Epithelial cell of proximal tubule (primary cell): ENCODE results near the gene IL22RA1. TPM values are rescaled to one million over a fixed set of nuclear protein-coding genes. Genes with fewer than 3 reads are reported as not detected.

Experiments
- DNase-seq: peaks from one replicate; pipeline ENCODE4 v3.0.0-alpha.2; 2011; ENCODE audit warnings: low read depth
- H3K4me3 ChIP-seq: 2 replicates; pipeline ENCODE4 v1.5.1; 2011; ENCODE audit warnings: low read depth, mild to moderate bottlenecking, low read length
- CTCF ChIP-seq: conservative IDR thresholded peaks from 2 replicates; pipeline ENCODE4 v1.5.1; 2012; ENCODE audit warnings: low read depth, mild to moderate bottlenecking, low read length
- total RNA-seq: library from RNA; depleted of rRNA; stranded (reverse); fragments of >200 nt; gene quantifications from 2 replicates; pipeline ENCODE4 v1.2.3, GENCODE V29; 2015

The IL22RA1 gene
- total RNA-seq, 1 donor from 2014 or later = not detected

GRCh38 chr1:24127134-24127800 is 15.7 kb downstream of the IL22RA1 start:
- no peak for DNase-seq
- H3K4me3 ChIP-seq = no peak overlapping the region
- no peak for TF ChIP-seq CTCF

- no peak for TF ChIP-seq CTCF
- DNase-seq = no peak
Measured at GRCh38 chr1:24126672-24127023, 16.3 kb downstream of the IL22RA1 start.

GRCh38 chr1:24126018-24126671 is 16.8 kb downstream of the IL22RA1 start:
- H3K4me3 ChIP-seq = no peak overlapping the region
- DNase-seq = no peak
- no peak for TF ChIP-seq CTCF

More at GRCh38 chr1:24126672-24127023, 16.3 kb downstream of the IL22RA1 start:
- no peak overlapping the region for H3K4me3 ChIP-seq

- TF ChIP-seq CTCF = no peak
- no peak overlapping the region for H3K4me3 ChIP-seq
- no peak for DNase-seq
Measured at GRCh38 chr1:24125456-24125855, 17.5 kb downstream of the IL22RA1 start.

- no peak for DNase-seq
- TF ChIP-seq CTCF = no peak
- H3K4me3 ChIP-seq = no peak overlapping the region
Measured at GRCh38 chr1:24124980-24125379, 18.0 kb downstream of the IL22RA1 start.

GRCh38 chr1:24123611-24124010 is 19.3 kb downstream of the IL22RA1 start:
- DNase-seq = no peak
- TF ChIP-seq CTCF = no peak
- no peak overlapping the region for H3K4me3 ChIP-seq

GRCh38 chr1:24122776-24123175 is 20.2 kb downstream of the IL22RA1 start:
- H3K4me3 ChIP-seq = no peak overlapping the region
- no peak for DNase-seq
- TF ChIP-seq CTCF = no peak
